HepG2 (cell line): Measurements from ENCODE around the gene BCKDHB. TPM values are rescaled to one million over a fixed set of nuclear protein-coding genes. Genes with fewer than 3 reads are reported as not detected.

Source experiments
- ATAC-seq: fragments of 200-7000 bp; cut with Tn5 transposase; 3 replicates; pipeline ENCODE4 v1.9.1; 2020; ENCODE audit warnings: mild to moderate bottlenecking, moderate library complexity
- BruUV-seq: library from RNA; stranded (reverse); fragments of 400-500 nt; replicated peaks from 2 replicates; lab custom pipeline; 2021; lab: Mats Ljungman, UMichigan
- CTCF ChIA-PET: fragments of 300-600 bp; formaldehyde crosslinking; extraction: SDS; loops from one replicate; lab custom pipeline; 2021; ENCODE audit warnings: low total read pairs, inconsistent platforms, low intra/inter-chr PET ratio; lab: Yijun Ruan, JAX
- POLR2A ChIA-PET: fragments of 350-600 bp; sonication (Branson Sonifier 250); formaldehyde crosslinking; loops from one replicate; lab custom pipeline; 2020; ENCODE audit warnings: antibody characterized with exemption, inconsistent platforms; lab: Yijun Ruan, JAX
- DNase-seq: peaks from one replicate; pipeline ENCODE4 v3.0.0-alpha.2; 2015; ENCODE audit warnings: low spot score
- FAIRE-seq: peaks from 3 replicates; lab custom pipeline; 2011; peaks lifted over from hg19 to GRCh38; lab: Jason Lieb, UNC
- H2AFZ ChIP-seq: one replicate; pipeline ENCODE4 v1.6.1; 2011; ENCODE audit warnings: low read length, inconsistent platforms
- H3K27ac ChIP-seq: fragments of 300-600 bp; 3 replicates; pipeline ENCODE4 v1.8.0; 2011; ENCODE audit warnings: mixed run types, mild to moderate bottlenecking, mixed read lengths, low read length, inconsistent platforms; ENCODE audit not compliant: insufficient read depth; ENCODE audit errors: extremely low read length
- H3K27me3 ChIP-seq, 2 experiments: fragments of 200-600 bp in 1 of 2; 2 replicates in 1 of 2; 3 replicates in 1 of 2; pipeline versions ENCODE4 v1.6.0 to v1.8.0; 2011; ENCODE audit warnings: low read length in 2 of 2, mild to moderate bottlenecking in 2 of 2, moderate library complexity in 2 of 2, inconsistent platforms in 1 of 2; ENCODE audit not compliant: insufficient read depth in 2 of 2, control insufficient read depth in 1 of 2
- H3K36me3 ChIP-seq, 2 experiments: fragments of 200-600 bp in 1 of 2; replicated peaks in 1 of 2; 2 replicates in 1 of 2; 3 replicates in 1 of 2; pipeline versions ENCODE4 v1.5.1 to v1.8.0; 2011; ENCODE audit warnings: low read length in 2 of 2, inconsistent platforms in 1 of 2; ENCODE audit not compliant: insufficient read depth in 2 of 2, control insufficient read depth in 1 of 2
- H3K4me1 ChIP-seq: 2 replicates; pipeline ENCODE4 v1.5.1; 2012; ENCODE audit warnings: low read length, inconsistent platforms; ENCODE audit not compliant: insufficient read depth
- H3K4me2 ChIP-seq: 2 replicates; pipeline ENCODE4 v1.6.0; 2011; ENCODE audit warnings: low read depth, low read length, inconsistent platforms
- H3K4me3 ChIP-seq, 3 experiments: fragments of 200-600 bp in 1 of 3; sonication (generic), shearing (Covaris generic) in 1 of 3; replicated peaks in 1 of 3; 2 replicates each; pipeline ENCODE4 v1.5.1; 2011 to 2016; ENCODE audit warnings: low read length in 3 of 3, inconsistent platforms in 2 of 3, low read depth in 2 of 3, mild to moderate bottlenecking in 2 of 3, control low read depth in 1 of 3, mixed read lengths in 1 of 3; ENCODE audit not compliant: insufficient read depth in 1 of 3
- H3K79me2 ChIP-seq: one replicate; pipeline ENCODE4 v1.6.1; 2011; ENCODE audit warnings: low read length, inconsistent platforms; ENCODE audit not compliant: insufficient read depth
- H3K9ac ChIP-seq: 2 replicates; pipeline ENCODE4 v1.6.0; 2011; ENCODE audit warnings: mild to moderate bottlenecking, low read depth, low read length, inconsistent platforms; ENCODE audit not compliant: insufficient read depth
- H3K9me3 ChIP-seq: 2 replicates; pipeline ENCODE4 v1.5.1; 2012; ENCODE audit warnings: mild to moderate bottlenecking, low read length
- H4K20me1 ChIP-seq: 2 replicates; pipeline ENCODE4 v1.6.0; 2011; ENCODE audit warnings: inconsistent platforms, mild to moderate bottlenecking, low read length, moderate library complexity; ENCODE audit not compliant: insufficient read depth
- CSRNP2 ChIP-seq: sonication (generic); formaldehyde crosslinking; conservative IDR thresholded peaks from 2 replicates; pipeline ENCODE4 v1.8.0; 2022; ENCODE audit warnings: low read depth, missing genetic modification reagents
- E2F1 ChIP-seq: sonication (generic); formaldehyde crosslinking; IDR thresholded peaks from 2 replicates; pipeline ENCODE4 v1.5.0; 2020; ENCODE audit warnings: missing genetic modification reagents
- FOSL1 ChIP-seq: sonication (generic); formaldehyde crosslinking; IDR thresholded peaks from 2 replicates; pipeline ENCODE4 v1.9.0; 2021; ENCODE audit warnings: missing genetic modification reagents, borderline replicate concordance
- HNRNPL ChIP-seq: fragments of 200-400 bp; formaldehyde crosslinking; IDR thresholded peaks from 2 replicates; pipeline ENCODE4 v1.6.1; 2017; ENCODE audit warnings: mild to moderate bottlenecking, low read depth, low read length
- KLF16 ChIP-seq, 2 experiments: sonication (generic) in 1 of 2; formaldehyde crosslinking in 1 of 2; IDR thresholded peaks; 2 replicates each; pipeline versions ENCODE4 v1.6.1 to v1.8.0; 2016 to 2023; ENCODE audit warnings: missing genetic modification reagents in 2 of 2, missing compliant biosample characterization in 1 of 2
- LBX2 ChIP-seq: sonication (generic); formaldehyde crosslinking; IDR thresholded peaks from 2 replicates; pipeline ENCODE4 v1.5.0; 2020; ENCODE audit warnings: missing genetic modification reagents, mild to moderate bottlenecking, borderline replicate concordance
- MEIS2 ChIP-seq: sonication (generic); formaldehyde crosslinking; IDR thresholded peaks from 2 replicates; pipeline ENCODE4 v1.9.0; 2021; ENCODE audit warnings: mild to moderate bottlenecking, missing genetic modification reagents
- PBX3 ChIP-seq: sonication (generic); formaldehyde crosslinking; IDR thresholded peaks from 2 replicates; pipeline ENCODE4 v1.8.1; 2023; ENCODE audit warnings: missing genetic modification reagents, inconsistent platforms, borderline replicate concordance
- SATB2 ChIP-seq: sonication (generic); formaldehyde crosslinking; IDR thresholded peaks from 2 replicates; pipeline ENCODE4 v1.5.0; 2020; ENCODE audit warnings: missing genetic modification reagents
- TCF12 ChIP-seq, 2 experiments: fragments of 450-650 bp in 1 of 2; sonication (generic) in 1 of 2; formaldehyde crosslinking in 1 of 2; IDR thresholded peaks; 2 replicates each; pipeline versions ENCODE4 v1.6.1 to v1.8.0; 2017 to 2022; ENCODE audit warnings: antibody characterized with exemption in 1 of 2, mild to moderate bottlenecking in 1 of 2, missing genetic modification reagents in 1 of 2, moderate library complexity in 1 of 2
- TEAD2 ChIP-seq: sonication (generic); formaldehyde crosslinking; IDR thresholded peaks from 2 replicates; pipeline ENCODE4 v1.9.0; 2021; ENCODE audit warnings: missing genetic modification reagents
- U2AF1 ChIP-seq: fragments of 200-400 bp; formaldehyde crosslinking; optimal IDR thresholded peaks from 2 replicates; pipeline ENCODE3; 2017; ENCODE audit warnings: mild to moderate bottlenecking, low read depth, low read length
- ZNF136 ChIP-seq: sonication (generic); formaldehyde crosslinking; IDR thresholded peaks from 2 replicates; pipeline ENCODE4 v1.8.1; 2022; ENCODE audit warnings: low read depth, mild to moderate bottlenecking, moderate library complexity, missing genetic modification reagents
- ZNF207 ChIP-seq: fragments of 450-650 bp; IDR thresholded peaks from 2 replicates; pipeline ENCODE4 v1.6.1; 2016; ENCODE audit warnings: antibody characterized with exemption, borderline replicate concordance
- ZNF256 ChIP-seq: sonication (generic); formaldehyde crosslinking; conservative IDR thresholded peaks from 2 replicates; pipeline ENCODE4 v1.4.0; 2020; ENCODE audit warnings: missing genetic modification reagents
- ZNF431 ChIP-seq: sonication (generic); formaldehyde crosslinking; IDR thresholded peaks from 2 replicates; pipeline ENCODE4 v1.9.0; 2022; ENCODE audit warnings: missing genetic modification reagents, low read depth, mild to moderate bottlenecking, borderline replicate concordance
- ZNF574 ChIP-seq: sonication (generic); formaldehyde crosslinking; IDR thresholded peaks from 2 replicates; pipeline ENCODE4 v1.4.0; 2020; ENCODE audit warnings: missing genetic modification reagents
- WGBS: methylation state at CpG from one replicate; pipeline ENCODE4 v1.1.6; 2017; ENCODE audit warnings: low lambda C conversion rate; 5-methylcytosine and 5-hydroxymethylcytosine counted together
- in situ Hi-C: cut with HindIII; loops from 2 replicates; pipeline ENCODE4 v1.10.0; 2017; ENCODE audit warnings: low pct_unique_long_range_greater_than_20kb; ENCODE audit not compliant: extremely low pct_ligation_motif_present
- intact Hi-C: fragments of 100-400 bp; cut with micrococcal nuclease; formaldehyde crosslinking; loops from one replicate; pipeline ENCODE4 v1.10.0; 2022; ENCODE audit not compliant: unreplicated experiment
- polyA plus RNA-seq, 8 experiments: library from polyadenylated mRNA; depleted of rRNA in 3 of 8; stranded (reverse) in 7 of 8; unstranded in 1 of 8; fragments of >200 nt; fragmentation: Illumina TruSeq in 4 of 8; extraction: Trizol in 4 of 8; gene quantifications; 2 replicates each; pipeline versions ENCODE4 v1.2.1 to v1.2.3, GENCODE V29; 2011 to 2016; ENCODE audit warnings: low read depth in 4 of 8, missing spikeins in 1 of 8, mixed read lengths in 1 of 8; ENCODE audit not compliant: insufficient read depth in 1 of 8
- total RNA-seq, 5 experiments: library from RNA; depleted of rRNA; stranded (reverse); fragments of >200 nt; fragmentation: Illumina TruSeq; extraction: Trizol; gene quantifications; 2 replicates each; pipeline ENCODE4 v1.2.3, GENCODE V29; 2016; ENCODE audit warnings: low read depth in 1 of 5

Gene BCKDHB
- total and polyA plus RNA-seq, 2 of the 13 experiments (the other 11 are each of a cell fraction or from before 2014, with no cell fraction given): 10.8 to 13.6 TPM

- no peak for TF ChIP-seq LBX2 (CRISPR knock-in tag)
These were observed 234.2 kb downstream of the BCKDHB start (continued) for GRCh38 chr6:80340686-80341085.

GRCh38 chr6:80341330-80341729, 234.9 kb downstream of the BCKDHB start:
- H3K4me2 ChIP-seq: no peak overlapping the region
- intact Hi-C loops: no loop called here
- POLR2A ChIA-PET: no interaction called here
- H4K20me1 ChIP-seq: no peaks in the 10 kb centered on the region
- no peaks in the 10 kb centered on the region for H3K36me3 ChIP-seq
- FAIRE-seq: no peak
- CTCF ChIA-PET: no interaction called here
- in situ Hi-C loops: no loop called here
- BruUV-seq: no TSS peak
- no peak for ATAC-seq
- 45% methylated on average over 4 of the region's 4 CpGs for WGBS
- H3K27me3 ChIP-seq: no peaks in the 10 kb centered on the region
- H3K9ac ChIP-seq: no peak overlapping the region
- no peak overlapping the region for H3K27ac ChIP-seq
- DNase-seq: no peak
- H3K9me3 ChIP-seq: no peaks in the 10 kb centered on the region
- no peak overlapping the region for H2AFZ ChIP-seq
- H3K4me1 ChIP-seq: no peaks in the 10 kb centered on the region
- no peak overlapping the region for H3K4me3 ChIP-seq
- no peaks in the 10 kb centered on the region for H3K79me2 ChIP-seq
- TF ChIP-seq FOSL1 (CRISPR knock-in tag): no peak
- no peak for TF ChIP-seq SATB2
- TF ChIP-seq HNRNPL: no peak
- no peak for TF ChIP-seq ZNF431
- TF ChIP-seq ZNF256 (CRISPR knock-in tag): no peak
- TF ChIP-seq ZNF207: no peak
- TF ChIP-seq U2AF1: no peak
- TF ChIP-seq TEAD2 (CRISPR knock-in tag): no peak
- no peak for TF ChIP-seq ZNF136
- no peak for TF ChIP-seq E2F1 (CRISPR knock-in tag)
- TF ChIP-seq MEIS2 (CRISPR knock-in tag): no peak
- TF ChIP-seq TCF12 (IDR thresholded peaks at IDR 0.05): no peak
- TF ChIP-seq TCF12 (CRISPR knock-in tag; IDR thresholded peaks at IDR 0.05): no peak
- TF ChIP-seq ZNF574: no peak
- no peak for TF ChIP-seq KLF16 (CRISPR knock-in tag; IDR thresholded peaks at IDR 0.05)
- TF ChIP-seq CSRNP2 (CRISPR knock-in tag): no peak
- no peak for TF ChIP-seq PBX3 (CRISPR knock-in tag)
